SK-N-MC (cell line): ENCODE data around the gene CLIC6.

Source experiments
- EZH2 ChIP-seq: fragments of 200-600 bp; sonication (generic); IDR thresholded peaks from one replicate; pipeline ENCODE4 v1.6.1; 2017; ENCODE audit warnings: antibody characterized with exemption
- FOXP2 ChIP-seq: optimal IDR thresholded peaks from 2 replicates; pipeline ENCODE3; 2011; ENCODE audit warnings: mild to moderate bottlenecking, moderate library complexity; ENCODE audit not compliant: insufficient read depth; ENCODE audit errors: extremely low read length, control extremely low read depth
- POLR2AphosphoS5 ChIP-seq: IDR thresholded peaks from 2 replicates; pipeline ENCODE4 v1.6.1; 2012; ENCODE audit warnings: mild to moderate bottlenecking, low read depth, low read length, borderline replicate concordance

DNA sequence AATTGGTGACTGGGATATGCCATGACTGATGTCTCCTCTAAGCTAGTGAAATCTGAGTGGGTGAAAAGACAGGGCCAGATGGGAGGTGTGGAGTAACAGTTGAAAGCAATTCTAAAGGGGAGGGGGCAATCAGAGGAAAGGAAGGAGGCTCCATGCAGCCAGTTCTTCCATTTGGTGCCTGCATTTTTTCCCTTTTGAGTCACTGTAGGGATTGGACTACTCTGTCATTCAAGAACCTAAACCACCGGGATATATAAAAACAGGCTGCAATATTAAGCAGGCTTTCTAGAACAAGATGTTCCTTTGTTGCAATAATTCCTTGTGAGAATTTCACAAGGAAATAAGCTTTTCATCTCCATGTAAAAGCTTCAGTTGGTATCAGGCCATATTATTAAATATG is 18.3 kb downstream of the CLIC6 start:
- TF ChIP-seq POLR2AphosphoS5, result no peak
- no peak for TF ChIP-seq EZH2
- TF ChIP-seq FOXP2, result no peak
